RCC 7860 (cell line): ENCODE data around the gene CMIP.

ENCODE experiments used
- DNase-seq: peaks from one replicate; pipeline ENCODE4 v3.0.0-alpha.2; 2015; ENCODE audit warnings: low spot score
- FAIRE-seq: peaks from 2 replicates; lab custom pipeline; 2012; peaks lifted over from hg19 to GRCh38; lab: Jason Lieb, UNC

CMIP gene

GRCh38 chr16:81560979-81561657 is 116.5 kb downstream of the CMIP start:
- DNase-seq (peak; percentile 68), FAIRE-seq (peak; percentile 87)

- DNase-seq (no peak), FAIRE-seq (no peak)
Measured at GRCh38 chr16:81562174-81562849, 117.7 kb downstream of the CMIP start.

DNA sequence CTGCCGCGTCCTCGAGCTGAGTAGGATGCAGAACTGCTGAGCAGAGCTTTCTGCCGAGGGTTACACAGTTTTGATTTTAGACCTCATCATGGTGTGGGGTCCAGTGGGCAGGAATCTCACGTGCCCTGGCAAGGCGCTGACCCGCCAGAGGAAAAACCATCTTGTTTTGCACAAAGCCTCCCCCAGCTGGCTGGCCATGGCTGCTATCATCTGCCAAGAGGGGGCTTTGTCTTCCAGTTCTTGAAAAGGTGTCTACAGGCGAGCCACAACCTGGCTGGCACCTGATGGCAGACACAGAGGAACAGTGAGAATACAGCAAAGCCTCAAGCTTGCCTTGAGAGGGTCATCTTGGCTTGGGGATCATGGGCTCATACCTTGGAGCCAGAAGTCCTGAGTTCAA is 118.3 kb downstream of the CMIP start:
- FAIRE-seq (no peak), DNase-seq (no peak)

- FAIRE-seq (no peak), DNase-seq (no peak)
Measured at GRCh38 chr16:81564421-81564911, 119.9 kb downstream of the CMIP start.

DNA sequence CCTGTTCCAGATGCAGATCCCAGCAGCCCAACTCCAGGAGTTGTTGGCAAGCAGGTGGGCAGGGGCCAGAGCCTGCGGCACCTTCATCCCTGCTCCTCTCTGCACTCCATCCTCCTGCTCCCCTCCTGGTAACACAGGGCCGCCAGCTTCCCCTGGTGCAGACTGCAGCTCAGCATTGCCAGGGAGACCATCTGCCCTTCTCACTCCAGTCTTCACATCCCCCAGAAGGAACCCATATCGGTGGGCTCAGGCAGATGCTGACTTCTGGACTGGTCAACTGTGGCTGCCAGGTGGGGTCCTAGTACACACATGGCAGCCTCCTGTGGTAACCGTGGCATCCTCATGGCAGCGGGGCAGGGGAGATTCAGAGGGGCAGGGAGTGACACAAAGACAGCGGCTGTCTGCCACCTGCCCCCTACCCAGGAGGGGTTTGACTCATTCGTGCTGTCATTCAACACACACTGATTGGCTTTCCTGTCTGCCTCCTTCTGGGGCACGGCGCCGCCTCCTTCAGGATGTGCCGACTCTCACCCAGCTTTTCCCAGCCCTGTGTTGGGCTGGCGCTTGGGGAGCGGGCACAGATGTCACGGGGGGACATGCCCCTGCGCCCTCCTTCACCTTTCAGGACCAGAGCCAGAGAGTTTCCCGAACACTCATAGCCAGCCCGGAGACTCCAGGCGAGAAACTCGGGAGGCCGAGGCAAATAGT is 120.9 kb downstream of the CMIP start:
- FAIRE-seq = no peak
- no peak for DNase-seq

GRCh38 chr16:81566086-81567007 is 121.7 kb downstream of the CMIP start:
- no peak for DNase-seq
- FAIRE-seq = no peak

GRCh38 chr16:81567087-81567486 is 122.5 kb downstream of the CMIP start:
- DNase-seq (no peak), FAIRE-seq (no peak)

DNA sequence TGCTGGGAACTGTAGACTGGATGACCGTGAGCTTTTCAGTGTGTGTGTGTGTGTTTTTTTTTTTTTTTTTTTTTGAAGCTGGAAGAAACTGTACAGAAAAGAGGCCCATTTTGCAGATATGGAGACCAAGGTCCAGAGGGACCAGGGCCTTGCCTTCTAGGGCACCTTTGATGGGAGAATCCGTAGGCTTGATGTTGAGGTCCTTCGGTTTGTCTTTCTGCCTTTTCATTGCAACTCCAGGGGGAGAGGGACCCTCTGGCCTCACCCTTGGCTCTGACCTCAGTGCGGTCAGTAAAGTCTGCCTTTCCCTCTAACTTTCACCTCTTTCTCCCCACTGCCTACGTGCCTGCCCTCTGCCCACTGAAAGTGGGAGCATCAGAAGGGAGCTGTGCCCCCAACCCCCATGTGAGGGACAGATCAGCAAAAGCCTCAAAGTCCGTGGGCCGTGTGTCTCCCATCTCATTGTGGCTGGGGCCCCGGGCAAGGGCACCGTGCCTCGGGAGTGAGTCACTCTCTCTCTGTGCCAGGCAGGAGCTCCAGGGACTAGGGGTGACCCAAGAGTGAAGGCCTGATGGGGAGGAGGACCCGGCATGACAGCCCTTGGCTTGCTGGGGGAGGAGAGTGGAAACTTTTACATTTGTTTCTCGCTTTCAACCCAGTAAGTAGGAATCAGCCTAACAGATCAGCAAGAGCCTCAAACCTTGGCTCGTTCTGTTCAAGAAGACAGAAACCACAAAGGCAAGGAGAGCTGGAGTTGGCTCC is 123.6 kb downstream of the CMIP start:
- FAIRE-seq = peak; percentile 94
- DNase-seq = peak; percentile 92

DNA sequence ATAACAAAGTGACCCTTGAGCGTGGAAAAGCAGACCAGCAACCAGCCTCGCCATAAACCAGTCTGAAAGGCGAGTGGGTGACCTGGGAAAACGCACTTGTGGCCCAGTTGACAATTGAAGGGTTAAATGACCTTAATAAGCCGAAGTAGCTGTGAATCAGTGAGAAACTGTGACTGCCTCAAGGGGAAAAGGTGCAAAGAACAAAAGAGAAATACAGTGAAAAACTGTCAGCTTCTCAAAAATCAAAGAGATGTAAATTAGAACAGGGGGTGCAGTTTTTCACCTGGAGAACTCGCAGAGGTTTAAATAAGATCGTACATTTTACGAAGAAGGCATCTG is 124.1 kb downstream of the CMIP start:
- no peak for FAIRE-seq
- DNase-seq = no peak

DNA sequence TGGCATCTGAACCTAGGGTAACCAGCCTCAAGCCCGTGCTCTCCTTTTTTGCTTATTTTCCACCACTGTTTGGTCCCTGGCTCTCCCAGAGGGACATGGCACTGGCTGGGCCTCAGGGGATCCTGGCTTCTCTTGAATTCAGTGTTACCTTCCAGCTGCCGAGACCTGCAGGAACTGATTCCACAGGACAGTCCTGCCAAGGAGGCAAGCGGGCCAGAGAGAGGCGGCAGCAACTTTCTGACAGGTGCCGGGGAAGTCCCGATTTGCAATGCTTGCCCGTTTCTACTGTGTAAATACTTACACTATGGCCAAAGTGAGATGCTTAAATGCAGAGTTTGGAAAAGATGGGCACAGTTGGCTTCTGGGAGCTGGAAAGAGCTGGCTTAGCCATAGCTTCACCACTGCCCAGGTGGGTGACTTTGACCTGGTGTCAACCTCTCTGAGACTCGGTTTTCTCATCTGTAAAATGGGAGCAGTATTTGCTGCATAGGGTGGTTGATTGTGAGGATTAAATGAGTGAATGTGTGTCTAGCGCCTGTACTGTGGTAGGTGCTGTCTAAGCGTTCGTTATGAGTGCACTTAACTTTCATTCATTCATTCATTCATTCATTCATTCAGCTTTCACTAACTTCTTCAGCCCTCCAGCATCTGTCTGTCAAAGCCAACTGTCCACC is 124.9 kb downstream of the CMIP start:
- FAIRE-seq = no peak
- DNase-seq = no peak

- DNase-seq = no peak
- FAIRE-seq = no peak
Measured at GRCh38 chr16:81570151-81570846, 125.7 kb downstream of the CMIP start.

DNA sequence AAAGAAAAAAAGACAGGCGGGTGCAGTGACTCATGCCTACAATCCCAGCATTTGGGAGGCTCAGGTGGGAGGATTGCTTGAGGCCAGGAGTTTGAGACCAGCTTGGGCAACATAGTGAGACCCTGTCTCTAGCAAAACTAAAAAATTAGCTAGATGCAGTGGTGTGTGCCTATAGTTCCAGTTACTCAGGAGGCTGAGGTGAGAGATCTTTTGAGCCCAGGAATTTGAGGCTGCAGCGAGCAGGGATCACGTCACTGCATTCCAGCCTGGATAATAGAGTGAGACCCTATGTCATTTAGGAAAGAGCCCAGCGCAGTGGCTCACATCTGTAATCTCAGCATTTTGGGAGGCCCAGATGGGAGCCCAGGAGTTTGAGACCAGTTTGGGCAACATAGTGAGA is 126.6 kb downstream of the CMIP start:
- DNase-seq = no peak
- FAIRE-seq = no peak

GRCh38 chr16:81571592-81572385 is 127.2 kb downstream of the CMIP start:
- FAIRE-seq = no peak
- no peak for DNase-seq

- FAIRE-seq = no peak
Measured at GRCh38 chr16:81572386-81573144, 128.0 kb downstream of the CMIP start.

GRCh38 chr16:81573533-81574020 is 129.0 kb downstream of the CMIP start:
- FAIRE-seq = no peak
- no peak for DNase-seq

More at GRCh38 chr16:81572386-81573144, 128.0 kb downstream of the CMIP start:
- DNase-seq = no peak

DNA sequence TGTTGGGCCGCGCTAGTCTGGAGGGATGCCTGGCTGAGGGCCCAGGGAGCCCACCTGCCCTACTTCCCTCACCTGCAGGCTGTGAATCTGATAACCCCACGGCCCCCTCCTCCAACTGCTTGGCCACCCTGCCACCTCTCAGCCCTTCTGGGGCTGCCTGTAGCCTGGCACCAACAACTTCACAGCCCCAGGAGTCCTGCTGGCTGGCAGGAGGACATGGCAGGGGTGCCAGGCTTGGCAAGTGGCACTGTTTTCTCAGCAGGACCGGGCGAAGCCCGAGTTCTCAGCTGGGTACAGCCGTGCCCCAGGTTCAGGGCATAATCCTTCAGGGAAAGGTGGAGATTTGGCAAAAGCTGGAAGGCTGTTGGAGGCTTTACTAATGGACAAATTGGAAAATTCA is 129.6 kb downstream of the CMIP start:
- FAIRE-seq = no peak
- no peak for DNase-seq

- DNase-seq = no peak
- FAIRE-seq = no peak
Measured at GRCh38 chr16:81575307-81575706, 130.7 kb downstream of the CMIP start.
